Vein endothelial cell (primary cell): ENCODE results near the gene GASK1A. TPM values are rescaled to one million over a fixed set of nuclear protein-coding genes. Genes with fewer than 3 reads are reported as not detected.

ENCODE experiments used
- total RNA-seq: library from RNA; depleted of rRNA; stranded (reverse); fragments of >200 nt; gene quantifications from 2 replicates; pipeline ENCODE4 v1.2.3, GENCODE V29; 2012

Gene GASK1A
- 0.10 TPM in 1 of 2 replicates, not detected in the other for total RNA-seq

DNA sequence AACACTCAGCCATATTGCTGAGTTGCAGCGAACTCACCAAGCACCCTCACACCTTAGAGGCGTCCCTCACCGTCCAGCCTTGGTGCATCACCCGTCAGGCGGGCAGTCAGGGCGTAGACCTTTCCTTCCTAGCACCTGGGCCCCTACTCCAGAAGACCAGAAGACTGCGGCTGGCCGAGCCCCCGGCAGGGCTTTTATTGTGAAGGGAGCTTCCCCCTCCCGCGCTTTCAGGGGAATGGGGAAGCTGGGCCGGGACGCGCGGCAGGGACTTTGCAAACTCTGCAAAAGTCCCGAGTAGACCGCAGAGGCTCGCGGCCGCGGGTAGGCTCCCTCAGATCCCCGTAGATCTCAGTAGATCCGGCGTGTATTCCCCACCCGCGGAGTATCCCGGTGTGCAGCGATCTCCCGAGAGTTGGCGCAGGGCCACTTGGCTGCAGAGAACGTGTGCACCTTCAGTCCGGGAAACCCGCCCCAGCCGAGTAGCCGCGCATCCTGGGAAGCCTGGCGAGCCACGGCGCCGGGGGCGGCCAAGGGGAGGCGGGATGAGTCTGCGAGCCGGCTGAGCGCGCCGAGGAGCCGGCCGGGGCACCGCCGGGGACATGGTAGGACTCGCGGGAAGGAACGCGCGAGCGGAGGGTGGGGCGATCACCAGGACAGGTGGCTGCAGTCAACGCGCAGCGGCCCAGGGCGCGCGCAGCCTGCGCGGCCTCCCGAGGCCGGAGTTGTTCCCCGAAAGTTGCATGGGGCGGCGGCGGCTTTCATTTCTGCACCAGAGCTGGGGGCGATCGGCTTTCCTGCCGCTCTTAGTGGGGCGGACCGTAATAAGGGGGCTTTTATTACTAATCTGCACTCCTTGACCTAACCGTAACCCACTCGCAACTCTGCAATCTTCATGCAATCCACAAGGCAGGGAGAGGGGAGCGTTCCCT is at the start of gene GASK1A:
GASK1A (plus strand) TSS at position 268 of the 929 bp plus-strand sequence; CDS start at position 600, 332 bp downstream.

DNA sequence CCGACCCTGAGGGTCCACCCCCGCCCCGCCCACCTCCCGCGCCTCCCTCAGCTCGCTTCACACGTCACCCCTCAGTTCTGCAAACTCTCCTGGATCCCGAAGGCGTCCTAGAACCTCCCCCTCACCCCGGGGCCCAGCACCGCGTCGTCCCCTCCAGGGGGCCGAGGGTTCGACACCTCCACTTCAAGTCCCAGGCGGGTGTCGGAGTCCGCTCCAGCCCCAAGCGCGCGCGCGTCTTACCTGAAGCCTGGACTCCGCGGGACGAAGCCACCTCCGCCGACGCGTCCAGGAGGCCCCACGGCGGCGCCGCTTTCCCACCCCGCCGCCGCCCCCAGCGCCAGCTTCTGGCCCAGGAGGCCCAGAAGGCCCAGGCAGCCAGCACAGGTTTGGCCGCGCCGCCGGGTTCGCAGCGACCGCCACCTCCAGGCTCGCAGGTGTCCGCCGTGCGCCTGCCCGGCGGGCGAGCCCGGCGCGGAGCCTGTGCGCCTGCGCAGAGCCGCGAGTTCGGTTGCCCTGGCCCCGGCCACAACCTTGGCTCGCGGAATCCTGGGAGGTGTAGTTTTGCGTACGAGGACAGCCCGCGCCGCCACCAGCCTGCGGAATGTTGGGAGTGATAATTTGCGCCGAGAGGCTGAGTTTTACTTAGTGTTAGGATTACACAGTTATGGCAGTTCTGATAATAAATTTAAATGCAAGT is 126.6 kb downstream of the GASK1A start, which contains the start of gene POMGNT2:
POMGNT2 (minus strand) TSS at position 484 of the 697 bp plus-strand sequence. CDS start 24,648 bp downstream, outside the sequence.

Other genes starting within 250 kb of the GASK1A start
- gene CCDC13, start 206.1 kb upstream of the GASK1A start, total RNA-seq = 0.76 TPM in 1 of 2 replicates, not detected in the other
- 87.2 and 137 TPM in 2 replicates for gene HIGD1A, start 174.8 kb upstream of the GASK1A start, total RNA-seq
- not detected in 2 replicates for gene ACKR2, start 169.9 kb upstream of the GASK1A start, total RNA-seq
- gene CYP8B1, start 103.4 kb upstream of the GASK1A start, total RNA-seq = not detected in 2 replicates
- 1.6 and 3.2 TPM in 2 replicates for gene ZNF662, start 73.2 kb upstream of the GASK1A start, total RNA-seq
- 5.9 and 6.6 TPM in 2 replicates for gene POMGNT2, start 126.8 kb downstream of the GASK1A start, total RNA-seq